Fibroblast of lung (primary cell): ENCODE results near the gene NPIPB4. TPM values are rescaled to one million over a fixed set of nuclear protein-coding genes. Genes with fewer than 3 reads are reported as not detected.
A peak's percentile ranks its signal among the peaks of the same experiment; 100 is the strongest.
"Not testable (repeated sequence)": the region's sequence is repeated elsewhere in the genome, so short reads cannot be mapped to it uniquely, and the experiment has no call there.

ENCODE experiments used
- DNase-seq, 2 donors: peaks; one replicate each; pipeline versions ENCODE4 v3.0.0 to v3.0.0-alpha.2; 2010; ENCODE audit warnings: low read depth in 2 of 2
- H2AFZ ChIP-seq: 2 replicates; pipeline ENCODE4 v1.5.1; 2012; ENCODE audit warnings: low read length, control low read depth, inconsistent platforms
- H3K27ac ChIP-seq: 2 replicates; pipeline ENCODE4 v1.5.1; 2011; ENCODE audit warnings: low read length, control low read depth; ENCODE audit not compliant: insufficient read depth
- H3K27me3 ChIP-seq: 2 replicates; pipeline ENCODE4 v1.5.1; 2011; ENCODE audit warnings: mild to moderate bottlenecking, low read length; ENCODE audit not compliant: control insufficient read depth, insufficient read depth
- H3K36me3 ChIP-seq: 2 replicates; pipeline ENCODE4 v1.5.1; 2011; ENCODE audit warnings: low read length; ENCODE audit not compliant: control insufficient read depth, insufficient read depth
- H3K4me1 ChIP-seq: 2 replicates; pipeline ENCODE4 v1.5.1; 2011; ENCODE audit warnings: low read length; ENCODE audit not compliant: control insufficient read depth, insufficient read depth; ENCODE audit errors: extremely low read depth
- H3K4me2 ChIP-seq: 2 replicates; pipeline ENCODE4 v1.5.1; 2011; ENCODE audit warnings: low read length, control low read depth; ENCODE audit not compliant: insufficient read depth; ENCODE audit errors: extremely low read depth
- H3K4me3 ChIP-seq, 4 experiments: fragments of 200-600 bp in 1 of 4; sonication (generic) in 1 of 4; replicated peaks in 1 of 4; 2 replicates each; pipeline ENCODE4 v1.5.1; 2011 to 2016; ENCODE audit warnings: low read length in 4 of 4, low read depth in 3 of 4, mild to moderate bottlenecking in 3 of 4, control low read depth in 2 of 4, inconsistent platforms in 1 of 4, mixed read lengths in 1 of 4; ENCODE audit not compliant: insufficient read depth in 1 of 4; ENCODE audit errors: control extremely low read depth in 1 of 4
- H3K79me2 ChIP-seq: 2 replicates; pipeline ENCODE4 v1.5.1; 2012; ENCODE audit warnings: mild to moderate bottlenecking, low read length, inconsistent platforms; ENCODE audit not compliant: control insufficient read depth, insufficient read depth
- H3K9ac ChIP-seq: 2 replicates; pipeline ENCODE4 v1.5.1; 2011; ENCODE audit warnings: mild to moderate bottlenecking, low read length, control low read depth; ENCODE audit not compliant: insufficient read depth
- H3K9me3 ChIP-seq: 2 replicates; pipeline ENCODE4 v1.5.1; 2012; ENCODE audit warnings: low read depth, low read length; ENCODE audit not compliant: control insufficient read depth, insufficient read depth
- H4K20me1 ChIP-seq: 2 replicates; pipeline ENCODE4 v1.5.1; 2011; ENCODE audit warnings: low read length; ENCODE audit not compliant: control insufficient read depth, insufficient read depth; ENCODE audit errors: extremely low read depth
- polyA plus RNA-seq, 2 donors: library from polyadenylated mRNA; depleted of rRNA in 1 of 2; stranded (reverse) in 1 of 2; unstranded in 1 of 2; fragments of >200 nt; gene quantifications; 2 replicates each; pipeline ENCODE4 v1.2.1, GENCODE V29; 2011 to 2012; ENCODE audit warnings: missing spikeins in 1 of 2
- total RNA-seq: library from RNA; depleted of rRNA; stranded (reverse); fragments of >200 nt; gene quantifications from 2 replicates; pipeline ENCODE4 v1.2.1, GENCODE V29; 2014

NPIPB4 gene
- total and polyA plus RNA-seq, 2 donors (not counting 1 experiment from before 2014, with no cell fraction given): 7.8 to 32.2 TPM

DNA sequence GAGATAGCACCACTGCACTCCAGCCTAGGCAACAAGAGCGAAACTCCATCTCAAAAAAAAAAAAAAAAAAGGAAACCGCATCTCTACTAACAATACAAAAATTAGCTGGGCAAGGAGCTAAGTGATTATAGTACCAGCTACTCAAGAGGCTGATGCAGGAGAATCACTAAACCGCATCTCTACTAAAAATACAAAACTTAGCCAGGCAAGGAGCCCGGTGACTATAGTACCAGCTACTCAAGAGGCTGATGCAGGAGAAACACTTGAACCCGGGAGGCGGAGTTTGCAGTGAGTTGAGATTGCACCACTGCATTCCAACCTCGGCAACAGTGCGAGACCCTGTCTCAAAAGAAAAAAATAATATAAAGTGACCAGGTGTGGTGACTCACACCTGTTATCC lies 27.6 kb downstream of the NPIPB4 start:
- not testable (repeated sequence) for DNase-seq, H3K4me1 ChIP-seq, H3K4me3 ChIP-seq, H3K27ac ChIP-seq, H3K9ac ChIP-seq, H3K36me3 ChIP-seq, H4K20me1 ChIP-seq, H2AFZ ChIP-seq, H3K27me3 ChIP-seq, H3K79me2 ChIP-seq, H3K4me2 ChIP-seq, H3K9me3 ChIP-seq

GRCh38 chr16:21826067-21826706 lies 31.4 kb downstream of the NPIPB4 start:
- not testable (repeated sequence) for H3K4me2 ChIP-seq, H3K9me3 ChIP-seq, H3K27me3 ChIP-seq, H3K79me2 ChIP-seq, H3K27ac ChIP-seq, H3K4me1 ChIP-seq, H2AFZ ChIP-seq, H3K4me3 ChIP-seq, H3K36me3 ChIP-seq, H4K20me1 ChIP-seq, H3K9ac ChIP-seq, DNase-seq

DNA sequence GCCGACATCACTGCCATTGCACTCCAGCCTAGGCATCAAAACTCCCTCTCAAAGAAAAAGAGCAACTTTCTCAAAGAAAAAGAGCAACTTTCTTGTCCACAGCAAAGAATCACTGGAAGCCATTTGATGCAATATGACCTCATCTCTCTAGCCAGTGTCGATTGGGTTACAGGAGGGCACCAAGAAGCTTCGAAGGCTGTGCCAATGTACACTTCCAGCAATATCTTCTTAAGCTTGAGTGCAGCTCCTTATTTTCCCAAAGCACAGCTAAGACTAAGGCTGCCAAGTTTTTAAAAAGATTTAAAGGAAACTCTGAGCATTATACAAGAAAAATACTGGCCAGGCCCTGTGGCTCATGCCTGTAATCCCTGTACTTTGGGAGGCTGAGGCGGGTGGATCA lies 32.0 kb downstream of the NPIPB4 start:
- H3K27me3 ChIP-seq, H3K4me2 ChIP-seq, H3K79me2 ChIP-seq, H3K27ac ChIP-seq, H3K9me3 ChIP-seq, H4K20me1 ChIP-seq, DNase-seq, H3K4me1 ChIP-seq, H2AFZ ChIP-seq, H3K9ac ChIP-seq, H3K4me3 ChIP-seq, H3K36me3 ChIP-seq: not testable (repeated sequence)

- not testable (repeated sequence) for H4K20me1 ChIP-seq, DNase-seq
These were observed 34.3 kb downstream of the NPIPB4 start for GRCh38 chr16:21823258-21823657.

GRCh38 chr16:21820908-21821465 lies 36.6 kb downstream of the NPIPB4 start:
- peak overlapping the region in 2 of 4 experiments; percentile 63 to 66 for H3K4me3 ChIP-seq
- H3K4me1 ChIP-seq, H3K9me3 ChIP-seq, H3K79me2 ChIP-seq, H3K9ac ChIP-seq, H3K36me3 ChIP-seq, H3K27me3 ChIP-seq, H4K20me1 ChIP-seq, H3K27ac ChIP-seq: not testable (repeated sequence)
- peak; percentile 9 to 21 for DNase-seq
- H2AFZ ChIP-seq: peak overlapping the region; percentile 92
- peak overlapping the region; percentile 81 for H3K4me2 ChIP-seq

More at GRCh38 chr16:21823258-21823657, 34.3 kb downstream of the NPIPB4 start:
- H3K4me2 ChIP-seq, H3K36me3 ChIP-seq, H3K79me2 ChIP-seq, H3K9me3 ChIP-seq, H3K27ac ChIP-seq, H3K9ac ChIP-seq, H3K4me1 ChIP-seq, H3K4me3 ChIP-seq, H2AFZ ChIP-seq, H3K27me3 ChIP-seq: not testable (repeated sequence)

- not testable (repeated sequence) for H3K36me3 ChIP-seq, H3K79me2 ChIP-seq, H3K4me1 ChIP-seq, H3K27me3 ChIP-seq, H4K20me1 ChIP-seq, H3K9me3 ChIP-seq
- peak overlapping the region; percentile 92 for H2AFZ ChIP-seq
- peak; percentile 73 to 82 for DNase-seq
- peak overlapping the region; percentile 46 for H3K27ac ChIP-seq
- H3K9ac ChIP-seq: peak overlapping the region; percentile 45
- peak overlapping the region; percentile 10 to 66 (median 56) for H3K4me3 ChIP-seq
- peak overlapping the region; percentile 81 for H3K4me2 ChIP-seq
These were observed 37.3 kb downstream of the NPIPB4 start for GRCh38 chr16:21820028-21820907.
